HCT116 (cell line): Measurements from ENCODE around the gene CASKIN2.

Experiments
- TCF7L2 ChIP-seq: IDR thresholded peaks from 2 replicates; pipeline ENCODE4 v1.7.0; 2011; ENCODE audit warnings: borderline replicate concordance, inconsistent platforms; ENCODE audit not compliant: insufficient read depth, insufficient read length; ENCODE audit errors: extremely low read depth
- YY1 ChIP-seq: IDR thresholded peaks from 2 replicates; pipeline ENCODE4 v1.6.1; 2011; ENCODE audit warnings: low read length, low read depth, moderate library complexity, mild to moderate bottlenecking; ENCODE audit not compliant: insufficient replicate concordance; ENCODE audit errors: extremely low read depth

- TF ChIP-seq TCF7L2 (no peak), YY1 (no peak)
These were observed 55.0 kb downstream of the CASKIN2 start for GRCh38 chr17:75460295-75460694.
